HG03159 (cell line): ENCODE results near the gene STAT5A.
"Not testable (repeated sequence)": the region's sequence is repeated elsewhere in the genome, so short reads cannot be mapped to it uniquely, and the experiment has no call there.

Source experiments
- ATAC-seq: cut with Tn5 transposase; IDR thresholded peaks from one replicate; pipeline ENCODE4 v1.9.1; 2021; ENCODE audit warnings: mild to moderate bottlenecking, moderate library complexity; ENCODE audit not compliant: unreplicated experiment

The STAT5A gene

GRCh38 chr17:42305031-42305330, 16.7 kb downstream of the STAT5A start:
- ATAC-seq = not testable (repeated sequence)

- no peak for ATAC-seq
Observed at GRCh38 chr17:42305543-42306384, 17.5 kb downstream of the STAT5A start.

GRCh38 chr17:42306385-42306667, 18.0 kb downstream of the STAT5A start:
- ATAC-seq = no peak

- ATAC-seq = no peak
Observed at GRCh38 chr17:42307362-42307927, 19.1 kb downstream of the STAT5A start.

DNA sequence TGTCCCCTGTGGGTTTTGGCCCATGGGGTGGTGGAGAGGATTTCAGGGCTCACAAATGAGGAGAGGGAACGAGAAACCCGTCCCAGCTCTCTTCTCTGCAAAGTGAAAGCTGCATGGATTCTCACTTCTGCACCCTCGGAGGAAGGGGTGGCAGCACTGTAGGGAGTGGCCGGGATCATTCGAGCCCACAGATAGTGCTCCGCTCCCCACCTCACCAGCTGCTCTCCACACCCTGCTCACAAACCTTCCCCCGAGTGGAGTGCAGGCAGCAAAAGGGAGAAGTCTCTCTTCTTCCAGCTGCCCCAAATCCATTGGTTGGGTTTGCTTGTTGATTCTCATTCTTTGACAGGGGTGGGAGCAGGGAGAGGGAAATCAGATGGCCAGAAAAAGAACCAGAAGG, 20.1 kb downstream of the STAT5A start:
- ATAC-seq = no peak

DNA sequence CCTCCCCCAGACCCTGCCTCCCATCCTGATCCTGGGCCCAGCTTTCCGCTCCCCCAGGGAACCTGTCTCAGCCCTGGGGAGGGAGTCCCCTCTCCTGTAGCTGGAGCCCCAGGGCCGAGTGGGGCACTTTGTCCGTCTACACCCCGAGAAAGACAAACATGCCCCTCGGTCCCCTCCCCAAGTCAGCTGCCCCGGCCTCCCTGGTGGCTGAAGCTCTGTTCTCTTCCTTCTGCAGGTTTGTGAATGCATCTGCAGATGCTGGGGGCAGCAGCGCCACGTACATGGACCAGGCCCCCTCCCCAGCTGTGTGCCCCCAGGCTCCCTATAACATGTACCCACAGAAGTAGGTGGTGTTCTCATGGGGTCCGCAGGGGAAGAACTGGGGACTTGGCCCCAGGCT, 20.8 kb downstream of the STAT5A start:
- no peak for ATAC-seq

- ATAC-seq = no peak
Observed at GRCh38 chr17:42309986-42310786, 21.9 kb downstream of the STAT5A start.

DNA sequence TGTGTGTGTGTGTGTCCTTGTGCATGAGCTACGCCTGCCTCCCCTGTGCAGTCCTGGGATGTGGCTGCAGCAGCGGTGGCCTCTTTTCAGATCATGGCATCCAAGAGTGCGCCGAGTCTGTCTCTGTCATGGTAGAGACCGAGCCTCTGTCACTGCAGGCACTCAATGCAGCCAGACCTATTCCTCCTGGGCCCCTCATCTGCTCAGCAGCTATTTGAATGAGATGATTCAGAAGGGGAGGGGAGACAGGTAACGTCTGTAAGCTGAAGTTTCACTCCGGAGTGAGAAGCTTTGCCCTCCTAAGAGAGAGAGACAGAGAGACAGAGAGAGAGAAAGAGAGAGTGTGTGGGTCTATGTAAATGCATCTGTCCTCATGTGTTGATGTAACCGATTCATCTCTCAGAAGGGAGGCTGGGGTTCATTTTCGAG, 22.5 kb downstream of the STAT5A start:
- no peak for ATAC-seq

DNA sequence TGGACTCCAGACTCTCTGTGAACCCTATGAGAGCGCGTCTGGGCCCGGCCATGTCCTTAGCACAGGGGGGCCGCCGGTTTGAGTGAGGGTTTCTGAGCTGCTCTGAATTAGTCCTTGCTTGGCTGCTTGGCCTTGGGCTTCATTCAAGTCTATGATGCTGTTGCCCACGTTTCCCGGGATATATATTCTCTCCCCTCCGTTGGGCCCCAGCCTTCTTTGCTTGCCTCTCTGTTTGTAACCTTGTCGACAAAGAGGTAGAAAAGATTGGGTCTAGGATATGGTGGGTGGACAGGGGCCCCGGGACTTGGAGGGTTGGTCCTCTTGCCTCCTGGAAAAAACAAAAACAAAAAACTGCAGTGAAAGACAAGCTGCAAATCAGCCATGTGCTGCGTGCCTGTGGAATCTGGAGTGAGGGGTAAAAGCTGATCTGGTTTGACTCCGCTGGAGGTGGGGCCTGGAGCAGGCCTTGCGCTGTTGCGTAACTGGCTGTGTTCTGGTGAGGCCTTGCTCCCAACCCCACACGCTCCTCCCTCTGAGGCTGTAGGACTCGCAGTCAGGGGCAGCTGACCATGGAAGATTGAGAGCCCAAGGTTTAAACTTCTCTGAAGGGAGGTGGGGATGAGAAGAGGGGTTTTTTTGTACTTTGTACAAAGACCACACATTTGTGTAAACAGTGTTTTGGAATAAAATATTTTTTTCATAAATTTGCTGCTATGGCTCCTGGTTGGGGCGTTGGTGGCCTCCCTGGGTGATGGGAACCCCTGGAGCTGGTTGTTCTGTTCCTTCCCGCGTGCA, 23.1 kb downstream of the STAT5A start:
- no peak for ATAC-seq

DNA sequence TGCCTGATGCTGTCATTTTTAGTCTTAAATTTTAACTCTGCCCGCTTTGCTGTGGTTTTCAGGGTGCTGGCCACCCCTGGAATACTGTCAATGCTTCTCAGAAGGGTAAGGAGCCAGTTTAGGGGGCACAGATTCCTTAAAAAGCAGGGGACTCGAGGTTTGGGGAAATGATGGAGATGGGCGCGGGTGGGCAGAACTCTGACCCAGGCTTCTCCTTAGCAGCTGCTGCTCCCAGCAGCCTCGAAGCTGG, 23.7 kb downstream of the STAT5A start:
- no peak for ATAC-seq

DNA sequence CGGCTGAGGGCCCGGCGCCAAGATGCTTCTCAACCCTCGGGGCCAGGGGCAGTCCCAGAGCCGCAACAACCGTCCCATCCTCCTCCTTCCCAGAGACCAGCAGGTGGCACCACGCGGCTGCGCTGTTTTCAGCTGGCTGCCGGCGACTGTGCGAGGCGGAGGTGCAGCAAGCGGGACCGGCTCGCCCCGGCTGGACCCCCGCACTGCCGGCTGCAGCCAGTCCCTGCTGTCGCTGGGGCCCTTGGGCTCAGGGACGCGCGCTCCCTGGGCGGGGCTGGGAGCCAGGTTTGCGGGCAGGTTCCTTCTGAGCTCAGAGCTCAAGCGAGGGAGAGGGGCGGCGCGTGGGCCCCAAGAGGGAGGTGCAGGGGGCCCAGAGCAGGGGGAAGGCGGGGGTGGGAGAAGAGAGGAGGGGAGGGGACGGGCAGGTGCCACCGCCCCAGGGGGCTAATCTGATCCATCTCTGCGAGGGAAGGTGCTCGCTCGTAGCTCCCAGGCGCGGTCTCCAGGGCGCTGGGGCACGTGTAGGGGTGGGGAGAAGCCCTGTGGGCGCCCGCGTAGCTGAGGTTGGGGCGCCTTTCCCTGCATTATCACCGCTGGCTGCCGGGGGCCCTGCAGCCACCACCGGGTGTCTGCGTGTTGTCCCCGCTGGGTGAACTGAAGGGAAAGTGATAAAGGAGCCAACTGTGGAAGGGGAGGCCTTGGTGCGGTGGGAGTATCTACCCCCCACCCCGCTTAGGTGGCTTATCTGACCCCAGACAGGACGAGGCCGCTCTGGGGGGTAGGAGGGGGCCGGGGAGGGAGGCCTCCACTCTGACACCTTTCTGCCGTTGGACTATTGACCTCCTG, 24.2 kb downstream of the STAT5A start:
- no peak for ATAC-seq

- ATAC-seq = no peak
Observed at GRCh38 chr17:42313389-42313772, 25.1 kb downstream of the STAT5A start.

GRCh38 chr17:42313773-42314566, 25.7 kb downstream of the STAT5A start:
- ATAC-seq = no peak

DNA sequence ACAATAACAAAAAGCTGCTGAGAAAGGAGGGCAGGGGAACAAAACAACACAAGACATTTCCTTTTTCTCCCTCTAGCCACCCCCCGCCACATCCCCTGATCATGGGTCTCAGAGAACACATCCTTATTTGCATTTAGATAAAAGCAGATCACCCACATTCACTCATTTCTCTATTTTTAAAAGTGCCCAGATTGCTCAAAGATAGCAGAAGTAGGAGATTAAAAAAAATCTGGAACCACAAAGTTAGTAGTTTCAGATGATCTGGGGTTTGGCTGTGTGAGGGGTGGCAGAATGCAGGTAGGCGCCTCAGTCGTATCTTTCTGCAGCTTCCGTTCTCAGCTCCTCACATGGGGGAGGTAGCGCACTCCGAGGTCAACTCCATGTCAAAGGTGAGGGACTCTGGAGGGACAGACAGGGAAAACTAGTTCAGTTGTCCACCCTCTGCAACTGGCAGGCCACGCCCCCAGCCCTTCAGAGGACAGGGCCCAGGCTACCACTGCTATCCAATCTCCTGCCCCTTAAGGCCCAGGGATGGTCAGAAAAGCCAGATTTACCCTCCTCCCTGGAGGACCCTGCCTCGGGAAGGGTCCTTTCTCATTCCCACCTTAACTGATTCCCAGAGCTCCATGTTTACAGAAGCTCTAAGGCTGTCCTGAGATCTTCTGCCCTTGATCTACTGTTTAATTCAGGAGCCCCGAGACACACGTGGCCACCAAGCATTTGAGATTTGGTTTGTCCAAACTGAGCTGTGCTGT, 27.3 kb downstream of the STAT5A start:
- ATAC-seq = no peak

GRCh38 chr17:42316755-42317154, 28.5 kb downstream of the STAT5A start:
- no peak for ATAC-seq

DNA sequence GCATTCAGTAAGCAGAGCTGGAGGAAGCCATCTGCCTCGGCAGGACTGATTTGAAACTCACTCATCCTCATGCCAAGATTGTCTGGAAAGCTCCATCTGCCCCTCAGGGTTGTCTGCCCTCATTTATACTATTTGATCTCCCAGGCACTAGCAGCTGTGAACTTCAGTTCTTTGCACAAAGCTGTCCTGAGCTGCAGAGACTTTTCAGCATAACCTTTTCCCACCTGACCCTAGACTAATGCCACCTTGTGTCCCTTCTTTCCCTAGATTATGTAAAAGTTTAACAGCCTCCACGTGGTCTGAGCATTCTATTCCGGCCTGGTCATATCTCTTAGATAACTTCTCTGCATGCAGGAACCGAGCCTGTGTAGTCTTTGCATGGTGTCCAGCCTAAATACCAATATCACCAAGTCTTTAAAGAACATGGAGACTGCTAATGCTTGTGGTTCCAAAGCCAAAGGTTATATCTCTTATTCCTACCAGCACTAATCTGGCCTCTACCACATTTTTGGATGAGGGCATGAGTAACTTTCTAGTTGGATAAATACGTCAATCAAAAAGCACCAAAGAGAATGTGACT, 29.1 kb downstream of the STAT5A start:
- ATAC-seq = no peak

DNA sequence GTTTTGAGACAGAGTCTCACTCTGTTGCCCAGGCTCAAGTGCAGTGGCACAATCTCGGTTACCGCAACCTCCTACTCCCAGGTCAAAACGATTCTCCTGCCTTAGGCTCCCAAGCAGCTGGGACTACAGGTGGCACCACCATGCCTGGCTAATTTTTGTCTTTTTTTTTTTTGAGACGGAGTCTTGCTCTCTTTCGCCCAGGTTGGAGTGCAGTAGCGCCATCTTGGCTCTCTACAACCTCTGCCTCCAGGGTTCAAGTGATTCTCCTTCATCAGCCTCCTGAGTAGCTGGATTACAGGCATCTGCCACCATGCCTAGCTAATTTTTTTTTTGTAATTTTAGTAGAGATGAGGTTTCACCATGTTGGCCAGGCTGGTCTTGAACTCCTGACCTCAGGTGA, 29.7 kb downstream of the STAT5A start:
- not testable (repeated sequence) for ATAC-seq

- no peak for ATAC-seq
Observed at GRCh38 chr17:42321555-42321954, 33.3 kb downstream of the STAT5A start.
